ENCODE results near the gene NKD1. TPM values are rescaled to one million over a fixed set of nuclear protein-coding genes. Genes with fewer than 3 reads are reported as not detected.

The NKD1 gene
- total and polyA plus RNA-seq, 2 donors (not counting 1 experiment from before 2014, with no cell fraction given) = 0.16 to 1.9 TPM

GRCh38 chr16:50498431-50499155, 49.6 kb upstream of the NKD1 start:
- H3K4me3 Mint-ChIP-seq = no peak overlapping the region
- no peak for TF ChIP-seq CTCF (IDR thresholded peaks at IDR 0.05)
- TF ChIP-seq EZH2 (IDR thresholded peaks at IDR 0.05; ENCODE audit: borderline replicate concordance, insufficient read depth, low read depth, low read length, poor library complexity, severe bottlenecking) = no peak
- no peak overlapping the region for H3K4me2 ChIP-seq (replicated peaks; ENCODE audit: low read depth, low read length, poor library complexity, severe bottlenecking)
- H3K4me3 ChIP-seq (ENCODE audit: control extremely low read depth in 1 of 5, extremely low read depth in 1 of 5, insufficient read depth in 1 of 5, low read depth in 2 of 5, low read length in 4 of 5) = no peak overlapping the region
- no peak overlapping the region for H2AFZ ChIP-seq (ENCODE audit: insufficient read depth, low read depth, low read length, poor library complexity, severe bottlenecking)
- DNase-seq = no peak
- no peaks in the 10 kb centered on the region for H3K36me3 ChIP-seq (replicated peaks in 1 of 2; ENCODE audit: control extremely low read depth in 1 of 2, control insufficient read depth in 1 of 2, extremely low read depth in 1 of 2, insufficient read depth in 2 of 2, low read length in 1 of 2)
- H4K20me1 ChIP-seq (ENCODE audit: control insufficient read depth, insufficient read depth, low read length, poor library complexity, severe bottlenecking) = no peaks in the 10 kb centered on the region
- H3K4me1 Mint-ChIP-seq = no peaks in the 10 kb centered on the region
- peaks cover 0 to 22% (median 0%) of the 10 kb centered on the region in 3 donors for H3K9me3 ChIP-seq (ENCODE audit: control extremely low read depth in 1 of 3, control insufficient read depth in 2 of 3, insufficient read depth in 1 of 3, low read length in 2 of 3)
- no peak overlapping the region for H3K27ac ChIP-seq (ENCODE audit: low read length in 2 of 2)
- H3K27me3 ChIP-seq (replicated peaks in 1 of 4; ENCODE audit: control extremely low read depth in 1 of 4, control insufficient read depth in 3 of 4, insufficient read depth in 4 of 4, low read length in 3 of 4) = no peaks in the 10 kb centered on the region
- no peaks in the 10 kb centered on the region for H3K9me3 Mint-ChIP-seq (ENCODE audit: insufficient read depth)
- H3K27me3 Mint-ChIP-seq = peaks cover 25% of the 10 kb centered on the region
- POLR2A ChIA-PET = no interaction called here
- no peaks in the 10 kb centered on the region for H3K4me1 ChIP-seq (ENCODE audit: control insufficient read depth in 2 of 2, insufficient read depth in 2 of 2, low read length in 2 of 2)
- intact Hi-C loops (cut with micrococcal nuclease) = no loop called here
- no peak overlapping the region for H3K9ac ChIP-seq (ENCODE audit: low read length)
- no peak overlapping the region for H3K27ac Mint-ChIP-seq
- no peak for ATAC-seq (ENCODE audit: low read depth)
- H3K79me2 ChIP-seq (ENCODE audit: control insufficient read depth, insufficient read depth, low read length) = no peaks in the 10 kb centered on the region
- WGBS (ENCODE audit: insufficient coverage) = 91% methylated on average over 6 of the region's 12 CpGs
- CTCF ChIA-PET = no interaction called here

GRCh38 chr16:50499254-50499653, 48.9 kb upstream of the NKD1 start:
- no peaks in the 10 kb centered on the region for H3K79me2 ChIP-seq (ENCODE audit: control insufficient read depth, insufficient read depth, low read length)
- ChIA-PET POLR2A (no interaction called here), CTCF (no interaction called here)
- H3K27me3 ChIP-seq (replicated peaks in 1 of 4; ENCODE audit: control extremely low read depth in 1 of 4, control insufficient read depth in 3 of 4, insufficient read depth in 4 of 4, low read length in 3 of 4) = no peaks in the 10 kb centered on the region
- no peaks in the 10 kb centered on the region for H3K4me1 ChIP-seq (ENCODE audit: control insufficient read depth in 2 of 2, insufficient read depth in 2 of 2, low read length in 2 of 2)
- H3K9ac ChIP-seq (ENCODE audit: low read length) = no peak overlapping the region
- intact Hi-C loops (cut with micrococcal nuclease) = no loop called here
- Mint-ChIP-seq H3K4me1 (no peaks in the 10 kb centered on the region), H3K27me3 (peaks cover 19% of the 10 kb centered on the region), H3K4me3 (no peak overlapping the region), H3K9me3 (ENCODE audit: insufficient read depth) (no peaks in the 10 kb centered on the region), H3K27ac (no peak overlapping the region)
- DNase-seq (no peak), ATAC-seq (ENCODE audit: low read depth) (no peak)
- no peak overlapping the region for H3K4me2 ChIP-seq (replicated peaks; ENCODE audit: low read depth, low read length, poor library complexity, severe bottlenecking)
- H2AFZ ChIP-seq (ENCODE audit: insufficient read depth, low read depth, low read length, poor library complexity, severe bottlenecking) = no peak overlapping the region
- TF ChIP-seq EZH2 (IDR thresholded peaks at IDR 0.05; ENCODE audit: borderline replicate concordance, insufficient read depth, low read depth, low read length, poor library complexity, severe bottlenecking) (no peak), CTCF (IDR thresholded peaks at IDR 0.05) (no peak)
- WGBS (ENCODE audit: insufficient coverage) = 88% methylated on average over 1 of the region's 2 CpGs
- H3K36me3 ChIP-seq (replicated peaks in 1 of 2; ENCODE audit: control extremely low read depth in 1 of 2, control insufficient read depth in 1 of 2, extremely low read depth in 1 of 2, insufficient read depth in 2 of 2, low read length in 1 of 2) = no peaks in the 10 kb centered on the region
- H3K27ac ChIP-seq (ENCODE audit: low read length in 2 of 2) = no peak overlapping the region
- H3K9me3 ChIP-seq (ENCODE audit: control extremely low read depth in 1 of 3, control insufficient read depth in 2 of 3, insufficient read depth in 1 of 3, low read length in 2 of 3) = peaks cover 0 to 22% (median 0%) of the 10 kb centered on the region in 3 donors
- no peak overlapping the region for H3K4me3 ChIP-seq (ENCODE audit: control extremely low read depth in 1 of 5, extremely low read depth in 1 of 5, insufficient read depth in 1 of 5, low read depth in 2 of 5, low read length in 4 of 5)
- H4K20me1 ChIP-seq (ENCODE audit: control insufficient read depth, insufficient read depth, low read length, poor library complexity, severe bottlenecking) = no peaks in the 10 kb centered on the region
